Kidney (tissue), 14 donors: Measurements from ENCODE around the gene UBTD1. TPM values are rescaled to one million over a fixed set of nuclear protein-coding genes. Genes with fewer than 3 reads are reported as not detected.
"Not testable (repeated sequence)": the region's sequence is repeated elsewhere in the genome, so short reads cannot be mapped to it uniquely, and the experiment has no call there.

ENCODE experiments used
- DNase-seq, 5 donors: peaks; one replicate each; pipeline ENCODE4 v3.0.0-alpha.2; 2013 to 2020
- FAIRE-seq: peaks from 2 replicates; lab custom pipeline; 2012; peaks lifted over from hg19 to GRCh38; lab: Jason Lieb, UNC
- H3K27ac ChIP-seq, 2 donors: one replicate each; pipeline ENCODE4 v1.7.0; 2013; ENCODE audit warnings: low read depth in 2 of 2, low read length in 2 of 2, inconsistent platforms in 1 of 2
- H3K27me3 ChIP-seq: one replicate; pipeline ENCODE4 v1.7.1; 2013; ENCODE audit warnings: low read length, inconsistent platforms; ENCODE audit not compliant: control insufficient read depth, insufficient read depth
- H3K36me3 ChIP-seq, 3 donors: one replicate each; pipeline versions ENCODE4 v1.7.0 to v1.7.1; 2013; ENCODE audit warnings: low read length in 3 of 3, control low read depth in 1 of 3, inconsistent platforms in 1 of 3; ENCODE audit not compliant: insufficient read depth in 3 of 3, control insufficient read depth in 2 of 3
- H3K4me1 ChIP-seq, 3 donors: one replicate each; pipeline versions ENCODE4 v1.7.0 to v1.7.1; 2013; ENCODE audit warnings: low read length in 3 of 3, inconsistent platforms in 1 of 3, low read depth in 1 of 3; ENCODE audit not compliant: control insufficient read depth in 2 of 3, insufficient read depth in 2 of 3
- H3K4me3 ChIP-seq, 3 donors: one replicate each; pipeline versions ENCODE4 v1.7.0 to v1.8.1; 2013; ENCODE audit warnings: low read length in 3 of 3, control low read depth in 1 of 3, inconsistent platforms in 1 of 3
- H3K9ac ChIP-seq, 3 donors: one replicate each; pipeline versions ENCODE4 v1.7.0 to v1.7.1; 2013; ENCODE audit warnings: low read length in 3 of 3, control low read depth in 1 of 3, inconsistent platforms in 1 of 3
- H3K9me3 ChIP-seq, 3 donors: one replicate each; pipeline versions ENCODE4 v1.7.0 to v1.7.1; 2013; ENCODE audit warnings: low read length in 3 of 3, control low read depth in 1 of 3, inconsistent platforms in 1 of 3; ENCODE audit not compliant: control insufficient read depth in 2 of 3, insufficient read depth in 1 of 3
- CTCF ChIP-seq: IDR thresholded peaks from 3 replicates; pipeline ENCODE4 v1.5.1; 2012; ENCODE audit warnings: mild to moderate bottlenecking, moderate library complexity, borderline replicate concordance; ENCODE audit not compliant: insufficient read depth; ENCODE audit errors: extremely low read depth
- intact Hi-C: fragments of 100-400 bp; cut with DNase I; formaldehyde crosslinking; loops from one replicate; pipeline ENCODE4 v1.11.1; 2022
- polyA plus RNA-seq: library from polyadenylated mRNA; stranded (reverse); fragments of 350-450 nt; fragmentation: Illumina TruSeq; extraction: RNeasy Lipid Tissue Mini Kit (QIAGEN cat#74804); gene quantifications from one replicate; pipeline ENCODE4 v1.2.3, GENCODE V29; 2014; ENCODE audit warnings: low read depth, low replicate concordance; ENCODE audit not compliant: insufficient read depth
- total RNA-seq: library from RNA; stranded (reverse); fragmentation: NEBNext Ultra II Directional; extraction: Animal tissue kit (Norgen Biotek cat#: 25700); gene quantifications from one replicate; pipeline ENCODE4 v1.2.1, GENCODE V29; 2021
- donor health status: control.
- donor health status: control.
- donor health status: control.
- donor health status: control.
- donor health status: control.
- donor health status: DM: yes; HTN: yes; CAD: no.
- donor health status: Normal renal cell carcinoma (clear cell type).

UBTD1 gene
- total and polyA plus RNA-seq, 2 donors from 2014 or later = 17.4 to 26.1 TPM

GRCh38 chr10:97475936-97476594, 22.7 kb upstream of the UBTD1 start:
- FAIRE-seq = no peak
- Histone ChIP-seq H3K27me3 (no peaks in the 10 kb centered on the region), H3K36me3 (peaks cover 9 to 61% (median 36%) of the 10 kb centered on the region in 3 donors), H3K4me1 (no peaks in the 10 kb centered on the region), H3K27ac (no peak overlapping the region), H3K4me3 (no peak overlapping the region), H3K9me3 (no peaks in the 10 kb centered on the region), H3K9ac (no peak overlapping the region)
- no peak for TF ChIP-seq CTCF
- no peak for DNase-seq
- intact Hi-C loops = no loop called here

GRCh38 chr10:97479410-97479809, 19.3 kb upstream of the UBTD1 start:
- not testable (repeated sequence) for FAIRE-seq

DNA sequence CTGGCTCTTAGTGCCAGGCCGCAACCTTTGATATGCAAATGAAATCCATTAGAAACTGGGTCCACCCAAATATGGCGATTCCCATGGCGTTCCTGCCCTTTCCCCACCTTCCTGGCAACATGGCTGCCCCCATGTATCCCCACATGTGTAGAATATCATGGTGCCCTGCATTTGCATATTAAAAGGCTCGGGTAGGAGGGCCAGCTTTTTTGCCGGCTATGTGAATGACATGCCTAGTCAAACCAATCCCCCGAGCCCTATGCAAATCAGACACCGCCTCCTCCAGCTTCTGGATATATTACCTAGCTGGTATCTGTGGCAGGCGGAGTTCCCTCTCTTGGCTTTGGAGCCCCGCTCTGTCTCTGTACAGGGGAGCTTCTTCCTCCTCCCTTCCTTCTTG, 18.8 kb upstream of the UBTD1 start:
- intact Hi-C loops = no loop called here
- H3K27ac ChIP-seq = no peak overlapping the region
- H3K9me3 ChIP-seq = no peaks in the 10 kb centered on the region
- no peak overlapping the region for H3K9ac ChIP-seq
- peaks cover 9 to 54% (median 37%) of the 10 kb centered on the region in 3 donors for H3K36me3 ChIP-seq
- FAIRE-seq = no peak
- DNase-seq = no peak
- H3K4me1 ChIP-seq = no peaks in the 10 kb centered on the region
- TF ChIP-seq CTCF = no peak
- H3K27me3 ChIP-seq = no peaks in the 10 kb centered on the region
- no peak overlapping the region for H3K4me3 ChIP-seq

More at GRCh38 chr10:97479410-97479809, 19.3 kb upstream of the UBTD1 start:
- H3K27ac ChIP-seq, intact Hi-C loops, H3K4me3 ChIP-seq, H3K27me3 ChIP-seq, H3K9ac ChIP-seq, H3K4me1 ChIP-seq, H3K9me3 ChIP-seq, DNase-seq: not testable (repeated sequence)
- H3K36me3 ChIP-seq = peaks cover 10 to 59% (median 37%) of the 10 kb centered on the region in 3 donors

DNA sequence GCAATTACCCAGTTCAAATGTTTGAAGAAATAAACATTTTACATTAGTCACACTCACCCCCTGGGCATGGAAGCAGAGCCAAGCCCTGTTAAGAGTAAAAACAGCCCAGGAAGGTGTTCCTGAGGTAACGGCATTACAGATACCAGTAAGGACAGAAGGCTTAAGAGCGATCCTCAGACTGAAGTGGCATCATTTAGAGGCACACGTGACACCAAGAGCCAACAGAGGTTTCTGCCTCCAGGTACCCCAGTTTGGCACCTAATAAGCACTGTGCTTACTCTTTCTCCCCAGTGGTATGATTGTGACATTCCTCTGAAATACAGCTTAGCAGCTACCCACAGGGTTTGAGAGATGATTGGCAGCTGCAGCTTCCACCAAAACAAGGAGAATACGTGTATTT, 17.7 kb upstream of the UBTD1 start:
- intact Hi-C loops = no loop called here
- Histone ChIP-seq H3K27ac (no peak overlapping the region), H3K4me3 (no peak overlapping the region), H3K36me3 (peaks cover 6 to 45% (median 32%) of the 10 kb centered on the region in 3 donors), H3K27me3 (no peaks in the 10 kb centered on the region), H3K9ac (no peak overlapping the region), H3K4me1 (no peaks in the 10 kb centered on the region), H3K9me3 (no peaks in the 10 kb centered on the region)
- TF ChIP-seq CTCF = no peak
- FAIRE-seq (no peak), DNase-seq (no peak)
